GM13977 (cell line): ENCODE results near the gene TEX264.
"Not testable (repeated sequence)": the region's sequence is repeated elsewhere in the genome, so short reads cannot be mapped to it uniquely, and the experiment has no call there.

Experiments used
- DNase-seq: peaks from one replicate; pipeline ENCODE4 v3.0.0; 2012; ENCODE audit warnings: low spot score
- in situ Hi-C: fragments of 300-500 bp; cut with MboI; formaldehyde crosslinking; loops from one replicate; pipeline ENCODE4 v1.12.0; 2022; ENCODE audit warnings: low sequenced_read_pairs, low pct_unique_long_range_greater_than_20kb, mixed read lengths, inconsistent platforms; ENCODE audit not compliant: unreplicated experiment
- TF ChIP-seq, protein P1 (sequence below): IDR thresholded peaks from 2 replicates; pipeline ENCODE4 v1.5.1; 2012; ENCODE audit warnings: mild to moderate bottlenecking, control low read depth; ENCODE audit not compliant: insufficient read depth; ENCODE audit errors: extremely low read depth, missing control alignments

TEX264 gene

GRCh38 chr3:51739110-51739509, 68.1 kb downstream of the TEX264 start:
- in situ Hi-C loops: no loop called here
- no peak for DNase-seq
- TF ChIP-seq, protein P1, sequence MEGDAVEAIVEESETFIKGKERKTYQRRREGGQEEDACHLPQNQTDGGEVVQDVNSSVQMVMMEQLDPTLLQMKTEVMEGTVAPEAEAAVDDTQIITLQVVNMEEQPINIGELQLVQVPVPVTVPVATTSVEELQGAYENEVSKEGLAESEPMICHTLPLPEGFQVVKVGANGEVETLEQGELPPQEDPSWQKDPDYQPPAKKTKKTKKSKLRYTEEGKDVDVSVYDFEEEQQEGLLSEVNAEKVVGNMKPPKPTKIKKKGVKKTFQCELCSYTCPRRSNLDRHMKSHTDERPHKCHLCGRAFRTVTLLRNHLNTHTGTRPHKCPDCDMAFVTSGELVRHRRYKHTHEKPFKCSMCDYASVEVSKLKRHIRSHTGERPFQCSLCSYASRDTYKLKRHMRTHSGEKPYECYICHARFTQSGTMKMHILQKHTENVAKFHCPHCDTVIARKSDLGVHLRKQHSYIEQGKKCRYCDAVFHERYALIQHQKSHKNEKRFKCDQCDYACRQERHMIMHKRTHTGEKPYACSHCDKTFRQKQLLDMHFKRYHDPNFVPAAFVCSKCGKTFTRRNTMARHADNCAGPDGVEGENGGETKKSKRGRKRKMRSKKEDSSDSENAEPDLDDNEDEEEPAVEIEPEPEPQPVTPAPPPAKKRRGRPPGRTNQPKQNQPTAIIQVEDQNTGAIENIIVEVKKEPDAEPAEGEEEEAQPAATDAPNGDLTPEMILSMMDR: no peak

- in situ Hi-C loops, DNase-seq: not testable (repeated sequence)
These were observed 71.3 kb downstream of the TEX264 start for GRCh38 chr3:51742320-51742719.

GRCh38 chr3:51742978-51743377, 71.9 kb downstream of the TEX264 start:
- DNase-seq, in situ Hi-C loops: not testable (repeated sequence)

DNA sequence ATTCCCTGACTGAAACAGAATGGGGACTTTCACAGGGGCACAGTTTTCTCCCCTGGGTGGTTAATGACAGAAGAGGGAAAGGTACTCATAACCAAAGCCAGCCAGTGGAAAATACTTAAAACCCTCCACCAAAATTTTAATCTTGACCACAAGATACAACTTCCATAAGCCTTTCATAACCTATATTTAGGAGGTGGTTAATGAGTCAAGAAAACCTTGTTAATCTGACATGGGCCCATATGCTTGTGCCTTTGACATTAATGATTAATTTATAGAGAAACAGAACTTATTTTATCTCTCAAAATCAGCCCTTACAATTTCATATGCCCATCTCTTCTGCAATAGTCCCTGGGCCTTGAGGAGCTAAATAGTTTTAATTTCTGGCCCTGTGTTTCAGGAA, 76.8 kb downstream of the TEX264 start:
- in situ Hi-C loops: no loop called here
- TF ChIP-seq, protein P1: no peak
- DNase-seq: no peak

GRCh38 chr3:51748327-51748726, 77.3 kb downstream of the TEX264 start:
- no peak for DNase-seq
- TF ChIP-seq, protein P1: no peak
- in situ Hi-C loops: no loop called here

DNA sequence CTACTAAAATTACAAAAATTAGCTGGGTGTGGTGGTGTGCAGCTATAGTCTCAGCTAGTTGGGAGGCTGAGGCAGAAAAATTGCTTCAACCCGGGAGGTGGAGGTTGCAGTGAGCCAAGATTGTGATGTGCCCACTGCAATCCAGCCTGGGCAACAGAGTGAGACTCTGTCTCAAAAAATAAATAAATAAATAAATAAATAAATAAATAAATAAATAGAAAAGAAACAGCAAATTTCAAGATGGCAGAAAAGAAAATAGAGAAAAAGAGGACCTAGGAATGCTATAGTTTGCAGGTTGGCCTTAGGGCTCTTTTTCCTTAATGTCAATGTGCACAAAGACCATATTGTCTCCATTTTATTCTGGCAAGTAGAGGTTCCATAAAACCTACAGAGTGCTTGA, 79.8 kb downstream of the TEX264 start:
- DNase-seq: no peak
- in situ Hi-C loops: no loop called here

GRCh38 chr3:51751287-51751686, 80.2 kb downstream of the TEX264 start:
- DNase-seq: no peak
- TF ChIP-seq, protein P1: no peak
- in situ Hi-C loops: no loop called here

More for the DNA sequence above, 79.8 kb downstream of the TEX264 start:
- TF ChIP-seq, protein P1: no peak
